Measurements from ENCODE around the gene ITPRID2.

The ITPRID2 gene

DNA sequence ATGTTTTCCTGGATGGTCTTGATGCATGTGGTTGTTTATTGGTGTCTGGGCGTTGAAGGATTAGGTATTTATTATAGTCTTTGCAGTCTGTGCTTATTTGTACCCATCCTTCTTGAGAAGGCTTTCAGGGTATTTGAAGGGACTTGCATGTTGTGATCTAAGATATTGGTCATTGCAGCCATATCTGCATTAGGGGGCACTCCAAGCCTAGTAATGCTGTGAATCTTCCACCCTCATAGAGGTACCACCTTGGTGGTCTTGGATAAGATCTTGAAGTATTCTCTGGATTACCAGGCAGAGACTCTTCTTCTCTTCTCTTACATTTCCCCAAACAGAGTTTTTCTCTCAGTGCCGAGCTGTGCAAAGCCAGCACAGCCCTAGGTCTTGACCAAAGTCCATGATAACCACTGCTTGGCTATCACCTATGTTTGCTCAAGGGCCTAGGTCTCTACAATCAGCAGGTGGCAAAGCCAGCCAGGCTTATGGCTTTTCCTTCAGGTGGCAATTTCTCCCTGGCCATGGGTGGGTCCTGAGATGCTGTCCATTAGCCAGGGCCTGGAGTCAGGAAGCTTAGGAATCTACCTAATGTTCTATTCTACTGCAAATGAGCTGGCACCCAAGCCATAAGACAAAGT is 78.7 kb downstream of the ITPRID2 start:
- no peak for DNase-seq

DNA sequence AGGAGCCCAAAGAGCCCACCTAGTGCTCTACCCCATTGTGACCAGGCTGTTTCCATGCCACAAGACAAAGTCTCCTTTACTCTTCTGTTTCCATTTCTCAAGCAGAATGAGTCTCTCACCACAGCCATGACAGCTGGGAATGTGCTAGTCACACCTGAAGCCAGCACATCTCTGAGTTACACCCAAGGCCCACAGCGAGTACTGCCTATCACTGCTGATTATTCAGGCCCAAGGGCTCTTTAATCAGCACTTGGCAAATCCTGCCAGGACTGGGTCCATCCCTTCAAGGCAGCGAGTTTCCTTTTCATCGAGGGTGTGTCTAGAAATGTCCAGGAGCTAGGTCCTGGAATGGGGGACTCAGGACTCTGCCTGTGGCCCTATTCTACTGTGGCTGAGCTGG is 79.5 kb downstream of the ITPRID2 start:
- DNase-seq, result no peak

DNA sequence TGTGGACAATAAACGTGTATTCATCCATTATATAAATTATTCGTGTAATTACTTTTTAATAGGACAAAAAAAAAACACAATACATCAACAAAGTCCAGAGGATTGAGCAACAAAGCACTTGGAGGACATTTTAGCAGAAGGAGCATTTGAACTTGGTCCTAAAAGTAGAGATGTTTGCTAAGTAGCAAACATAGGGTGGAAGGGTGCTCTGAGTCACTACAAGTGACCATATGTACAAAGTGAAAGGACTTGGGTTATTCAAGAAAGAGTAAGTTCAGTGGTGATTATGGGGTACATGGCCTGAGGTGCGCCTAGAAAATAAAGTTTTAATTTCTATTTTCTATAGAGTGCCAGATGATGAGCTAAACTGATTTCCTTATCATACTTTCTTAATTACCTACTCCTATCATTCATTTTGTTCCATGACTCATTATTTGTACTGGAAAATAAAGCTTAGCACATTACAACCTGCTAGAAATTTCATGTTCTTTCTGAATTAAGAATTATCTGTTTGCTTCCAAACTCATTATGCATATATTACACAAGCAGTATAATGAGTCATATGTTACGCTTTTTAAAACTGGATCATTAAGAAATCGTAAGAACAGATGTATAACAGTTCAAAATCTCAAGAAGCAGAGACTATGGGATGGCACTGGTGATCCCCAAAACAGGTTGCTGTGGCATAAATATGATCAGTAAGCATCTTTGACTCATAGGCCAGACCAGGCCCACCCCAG is 81.1 kb downstream of the ITPRID2 start:
- no peak for DNase-seq

DNA sequence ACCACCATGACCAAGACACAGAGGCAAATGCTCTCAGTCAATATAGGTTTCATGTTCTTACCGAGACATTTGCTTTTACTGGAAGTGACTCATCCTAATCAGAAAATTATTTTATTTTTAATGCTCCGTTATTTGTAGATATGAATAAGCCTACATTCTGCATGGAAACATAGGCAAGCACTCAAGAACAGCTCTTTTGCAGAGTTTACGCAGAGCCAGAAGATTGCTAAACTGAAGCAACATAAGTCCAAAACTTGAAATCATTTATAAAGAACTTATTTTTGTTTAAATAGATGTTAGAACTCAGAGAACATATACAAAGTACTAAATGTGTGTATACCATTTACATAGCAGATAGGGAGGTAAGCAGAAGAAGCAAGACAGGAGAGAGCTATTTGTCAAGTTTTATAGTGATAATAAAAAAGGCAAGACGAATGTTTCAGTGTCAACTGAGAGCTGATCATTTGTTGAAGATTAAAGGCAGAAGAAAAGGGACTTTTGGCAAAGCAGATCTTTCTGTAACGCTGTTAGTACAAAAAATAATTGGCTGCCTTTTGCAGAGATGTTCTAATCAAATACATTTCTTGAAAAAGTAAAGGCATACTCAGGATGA is 81.7 kb downstream of the ITPRID2 start:
- DNase-seq, result no peak

DNA sequence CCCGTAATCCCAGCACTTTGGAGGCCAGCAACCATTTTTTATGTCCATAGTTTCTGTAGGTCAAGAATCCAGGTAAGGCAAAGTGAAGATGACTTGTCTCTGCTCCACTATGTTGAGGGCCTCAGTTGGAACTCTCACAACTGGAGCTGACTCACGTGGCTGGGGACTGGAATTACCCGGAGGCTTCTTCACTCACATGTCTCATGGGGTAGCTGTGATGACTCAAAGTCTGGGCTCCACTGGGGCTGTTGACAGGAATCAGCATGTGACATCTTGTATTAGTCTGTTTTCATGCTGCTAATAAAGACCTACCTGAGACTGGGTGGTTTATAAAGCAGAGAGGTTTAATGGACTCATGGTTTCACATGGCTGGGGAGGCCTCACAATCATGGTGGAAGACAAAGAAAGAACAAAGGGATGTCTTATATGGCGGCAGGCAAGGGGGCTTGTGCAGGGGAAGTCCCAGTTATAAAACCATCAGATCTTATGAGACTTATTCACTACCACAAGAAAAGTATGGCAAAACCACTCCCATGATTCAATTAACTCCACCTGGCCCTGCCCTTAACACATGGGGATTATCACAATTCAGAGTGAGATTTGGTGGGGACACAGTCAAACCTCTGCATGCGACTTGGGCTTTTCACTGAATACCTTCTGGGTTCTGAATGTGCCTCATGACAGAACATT is 86.3 kb downstream of the ITPRID2 start:
- DNase-seq, result no peak

DNA sequence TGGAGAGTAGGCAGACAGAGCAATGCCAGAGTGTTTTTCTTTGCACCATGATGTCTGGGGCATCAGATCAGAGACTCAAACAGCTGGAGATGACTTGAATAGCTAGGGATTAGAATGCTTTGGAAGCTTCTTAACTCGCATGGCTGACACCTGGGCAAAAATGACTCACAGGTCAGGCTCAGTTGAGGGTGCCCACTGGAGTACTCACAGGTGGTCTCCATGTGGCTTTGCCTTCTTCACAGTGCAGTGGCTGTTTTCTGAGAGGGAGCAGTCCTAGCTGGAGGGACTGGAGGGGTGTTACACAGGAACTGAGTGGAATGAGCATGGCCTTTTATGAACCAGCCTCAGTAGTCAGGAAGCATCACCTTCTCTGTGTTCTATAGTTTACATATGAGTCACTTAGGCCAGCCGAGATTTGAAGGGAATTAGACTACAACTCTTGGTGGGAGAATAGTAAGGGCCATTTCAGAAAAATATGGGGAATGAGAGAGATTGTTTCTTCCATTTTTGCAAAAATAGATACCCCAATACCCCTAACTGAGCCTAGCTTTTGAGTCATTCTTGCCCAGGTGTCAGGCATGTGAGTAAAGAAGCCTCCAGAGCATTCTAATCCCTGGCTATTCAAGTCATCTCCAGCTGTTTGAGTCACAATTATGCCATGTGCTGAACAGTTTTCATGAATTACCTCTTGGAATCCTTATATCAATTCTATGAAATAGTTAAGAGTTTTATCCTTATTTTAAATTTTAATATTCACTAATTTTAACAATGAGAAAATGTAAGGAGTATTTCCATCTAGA is 87.0 kb downstream of the ITPRID2 start:
- DNase-seq, result no peak
